ENCODE data around the gene IL11.

Gene IL11

DNA sequence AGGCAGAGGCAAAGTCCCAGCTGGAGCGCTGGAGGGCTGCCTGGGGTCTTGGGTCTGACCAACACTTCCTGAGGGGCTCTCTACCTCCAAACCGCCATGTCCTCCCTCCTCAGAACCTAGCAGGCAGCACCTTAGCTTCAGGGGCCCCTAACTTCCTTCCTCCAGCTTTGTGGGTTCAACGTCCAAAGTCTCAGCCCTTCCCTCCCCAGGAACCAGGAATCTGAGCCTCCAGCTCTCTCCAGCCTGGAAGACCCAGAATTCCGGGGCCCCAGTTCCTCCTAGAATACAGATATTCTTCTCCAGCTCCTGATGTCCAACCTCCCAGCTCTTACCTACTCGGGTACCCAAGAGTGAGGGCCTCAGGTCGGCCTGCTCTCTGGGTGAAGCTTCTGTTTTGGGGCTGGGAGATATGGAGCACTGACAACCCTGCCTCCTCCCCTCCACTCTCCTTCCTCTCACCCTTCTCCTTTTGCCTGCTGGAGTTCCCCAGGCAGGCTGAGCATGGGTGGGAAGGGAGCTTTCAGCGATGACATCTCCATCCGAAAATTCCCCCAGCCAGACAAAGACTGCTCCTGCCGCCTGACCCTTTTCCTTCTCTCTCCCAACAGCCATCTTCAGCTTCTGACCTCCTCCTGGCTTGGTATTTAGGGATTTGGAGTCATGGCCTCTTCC lies 48.7 kb downstream of the IL11 start:
- DNase-seq = no peak

DNA sequence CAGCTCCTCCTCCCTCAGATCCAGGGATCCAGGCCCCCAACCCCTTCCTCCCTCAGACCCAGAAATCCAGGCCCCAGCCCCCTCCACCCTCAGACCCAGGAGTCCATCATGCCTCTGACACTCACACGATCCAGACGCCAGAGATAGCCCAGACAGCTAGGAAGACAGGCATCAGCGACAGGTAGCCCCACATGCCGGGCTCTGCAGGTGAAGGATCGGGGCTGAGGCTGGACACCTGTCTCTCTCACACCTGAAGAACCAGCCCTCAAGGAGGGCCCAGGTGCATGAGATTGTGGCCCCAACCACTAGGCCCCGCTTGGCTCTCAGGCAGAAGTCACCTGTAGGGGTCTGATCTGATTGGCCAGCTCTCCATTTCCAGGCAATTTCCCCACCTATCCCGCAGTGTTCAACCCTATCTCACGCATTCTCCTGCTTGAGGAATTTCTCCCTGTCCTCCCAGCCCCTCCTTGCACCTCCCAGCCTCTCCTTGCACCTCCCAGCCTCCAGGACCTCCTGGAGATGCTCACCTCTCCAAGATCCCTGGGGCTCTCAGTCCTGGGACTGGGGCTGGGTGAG lies 49.3 kb downstream of the IL11 start:
- no peak for DNase-seq

DNA sequence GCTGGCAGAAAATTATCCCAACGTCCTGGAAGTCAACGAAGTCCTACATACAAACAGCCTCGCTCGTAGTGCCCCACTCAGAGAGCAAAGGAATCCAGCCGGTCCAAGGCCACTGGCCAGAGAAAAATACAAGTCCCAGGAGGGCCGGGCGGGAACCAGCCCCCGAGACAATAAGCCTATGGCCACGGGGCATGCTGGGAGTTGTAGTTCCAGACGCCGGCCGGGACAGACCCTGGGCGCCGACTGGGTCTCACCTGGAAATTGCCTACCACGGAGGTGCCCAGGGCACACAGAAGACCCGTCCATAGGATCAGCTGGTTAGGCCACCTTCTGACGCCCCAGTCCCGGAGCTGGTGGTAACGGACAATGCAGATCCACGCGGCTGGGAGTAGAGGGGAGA lies 50.5 kb downstream of the IL11 start:
- DNase-seq = no peak

DNA sequence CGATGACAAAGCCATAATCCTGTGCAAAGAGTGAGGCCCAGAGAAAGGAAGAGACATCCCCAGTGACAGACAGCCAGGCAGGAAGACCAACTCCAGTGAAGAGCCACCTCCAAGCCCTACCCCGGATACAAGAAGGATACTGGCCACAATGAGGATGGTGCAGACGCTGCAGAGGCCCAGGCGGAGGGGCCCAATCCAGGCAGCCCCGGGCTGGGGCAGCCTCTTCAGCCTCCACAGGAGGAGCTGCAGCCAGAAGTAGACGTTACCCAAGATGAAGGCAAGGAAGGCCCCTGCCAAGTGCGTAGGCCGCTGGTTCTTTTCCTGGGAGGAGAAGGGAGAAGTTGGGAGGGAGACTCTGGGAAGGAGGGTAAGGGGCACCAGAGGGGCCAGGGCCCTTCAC lies 53.6 kb downstream of the IL11 start:
- no peak for DNase-seq

DNA sequence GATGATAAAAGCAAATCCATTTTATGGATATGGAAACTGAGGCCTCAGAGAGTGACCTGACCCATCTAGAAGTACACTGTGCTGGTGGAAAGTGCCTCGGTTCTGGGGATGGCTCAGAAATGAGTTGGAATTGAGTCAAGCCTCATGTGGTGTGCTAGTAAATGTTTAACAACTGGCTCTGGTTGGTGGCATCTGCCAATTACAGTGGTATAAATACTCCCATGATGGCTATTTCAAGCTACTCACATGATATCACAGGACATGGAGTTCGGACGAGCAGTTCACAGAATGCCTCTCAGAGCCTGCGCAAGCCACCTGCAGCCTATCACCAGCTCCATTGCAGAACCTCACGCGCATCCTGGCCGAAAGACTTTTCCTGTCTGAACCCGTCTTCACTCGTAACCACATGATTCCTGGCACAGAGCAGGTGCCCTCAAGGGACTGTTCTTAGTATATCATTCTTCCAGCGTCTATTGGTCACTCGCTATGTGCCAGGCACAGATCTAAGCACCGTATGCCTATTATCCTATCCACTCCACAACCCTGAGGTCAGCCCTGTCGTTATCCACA lies 54.2 kb downstream of the IL11 start:
- DNase-seq = no peak

DNA sequence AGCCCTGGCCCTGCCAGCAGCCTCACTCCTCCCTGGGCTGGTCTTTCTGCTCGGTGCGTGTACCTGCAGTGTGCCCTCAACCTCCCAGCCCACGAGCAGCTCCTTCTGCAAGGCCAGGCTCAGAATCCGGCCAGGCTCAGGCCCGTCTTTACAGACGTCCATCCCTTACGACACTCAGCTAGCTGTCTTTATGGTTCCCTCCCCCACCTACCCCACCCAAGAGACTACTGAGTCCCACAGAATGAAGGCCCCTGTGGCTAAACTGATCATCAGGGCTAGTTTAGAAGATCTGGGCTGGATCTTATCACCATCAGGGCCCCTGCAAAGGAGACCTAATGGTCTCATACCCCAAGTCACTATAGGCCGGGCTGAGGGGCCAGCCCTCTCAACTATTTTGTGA lies 55.9 kb downstream of the IL11 start:
- DNase-seq = no peak
